Memory B cell (primary cell): ENCODE measurements around the gene SGMS1.
A peak's percentile ranks its signal among the peaks of the same experiment; 100 is the strongest.

Source experiments
- ATAC-seq: fragments of 150-1000 bp; cut with Tn5 transposase; 2 replicates; pipeline ENCODE4 v1.10.0; 2021; ENCODE audit warnings: low read depth, mild to moderate bottlenecking, moderate library complexity
- DNase-seq, 2 donors: peaks; one replicate each; pipeline ENCODE4 v3.0.0; 2022; ENCODE audit warnings: low spot score in 2 of 2
- H3K27ac Mint-ChIP-seq: one replicate; pipeline ENCODE4 v1.8.0; 2022; ENCODE audit warnings: mild to moderate bottlenecking, moderate library complexity, mixed read lengths
- H3K27me3 Mint-ChIP-seq: one replicate; pipeline ENCODE4 v1.8.0; 2022; ENCODE audit warnings: mixed read lengths
- H3K36me3 Mint-ChIP-seq: one replicate; pipeline ENCODE4 v1.8.0; 2022; ENCODE audit warnings: mild to moderate bottlenecking, mixed read lengths
- H3K4me1 Mint-ChIP-seq: one replicate; pipeline ENCODE4 v1.8.0; 2022; ENCODE audit warnings: mixed read lengths
- H3K4me3 Mint-ChIP-seq: one replicate; pipeline ENCODE4 v1.8.0; 2022; ENCODE audit warnings: mild to moderate bottlenecking, moderate library complexity, mixed read lengths
- H3K9me3 Mint-ChIP-seq: one replicate; pipeline ENCODE4 v1.8.0; 2022; ENCODE audit warnings: mixed read lengths

The SGMS1 gene

DNA sequence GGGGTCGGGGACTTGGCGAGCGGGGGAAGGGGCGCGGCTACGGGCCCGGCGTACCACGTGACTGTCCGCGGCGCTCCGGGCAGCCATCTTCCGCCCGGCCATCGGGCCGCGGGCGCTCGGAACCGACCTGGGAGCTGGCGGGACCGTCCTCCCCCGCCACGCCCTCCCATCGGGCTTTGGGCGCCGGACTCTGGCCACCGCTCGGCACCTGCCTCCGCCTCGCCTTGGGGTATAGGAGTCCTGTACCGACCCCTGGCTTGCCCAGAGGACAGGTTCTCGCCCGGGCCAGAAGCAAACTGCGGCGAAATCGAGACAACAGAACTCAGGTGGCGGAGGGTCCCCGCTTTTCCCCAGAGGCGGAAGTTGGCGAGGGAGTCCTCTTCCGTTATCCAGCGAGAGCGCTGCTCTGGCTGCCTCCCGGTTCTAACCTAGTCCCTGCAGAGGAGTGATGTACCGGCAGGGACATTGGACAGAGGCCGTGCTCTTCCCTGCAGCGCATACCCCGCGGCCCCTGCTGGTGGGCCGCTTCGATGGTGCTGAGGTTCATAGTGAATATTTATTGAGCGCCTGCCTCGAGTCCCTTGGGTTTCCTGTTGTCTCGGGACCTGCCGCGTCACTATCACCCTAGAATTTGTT lies 1.2 kb upstream of the SGMS1 start:
- H3K27ac Mint-ChIP-seq, result peak overlapping the region; percentile 94
- DNase-seq (peak in 1 of 2 donors; percentile 74), ATAC-seq (peak; percentile 53)
- peaks cover 6% of the 10 kb centered on the region for H3K36me3 Mint-ChIP-seq
- H3K27me3 Mint-ChIP-seq, result no peaks in the 10 kb centered on the region
- peak overlapping the region; percentile 98 for H3K4me3 Mint-ChIP-seq
- H3K9me3 Mint-ChIP-seq, result no peaks in the 10 kb centered on the region
- peaks cover 15% of the 10 kb centered on the region for H3K4me1 Mint-ChIP-seq

DNA sequence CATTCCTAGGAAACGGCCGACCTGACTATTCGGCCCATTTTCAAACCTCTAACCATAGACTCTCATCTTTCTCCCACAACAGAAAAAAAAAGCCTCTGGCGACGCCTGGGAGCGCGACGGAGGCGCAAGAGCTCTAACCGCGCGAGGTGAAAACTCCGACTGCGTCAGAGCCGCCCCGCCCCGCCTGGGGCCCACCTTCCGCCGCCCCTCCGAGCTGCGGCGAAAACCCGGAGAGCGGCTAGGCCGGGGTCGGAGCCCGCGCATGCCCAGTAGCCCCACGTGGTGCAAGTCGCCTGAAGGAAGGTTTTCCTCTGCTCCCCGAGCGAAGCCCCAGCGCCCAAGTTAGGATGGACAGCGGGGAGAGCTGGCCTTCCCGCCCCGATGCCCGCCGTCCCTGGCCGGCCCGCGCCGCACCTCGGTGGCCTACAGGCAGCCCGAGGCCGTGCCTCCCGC lies 683 bp upstream of the SGMS1 start:
- Mint-ChIP-seq H3K9me3 (no peaks in the 10 kb centered on the region), H3K27ac (peak overlapping the region; percentile 94), H3K4me3 (peak overlapping the region; percentile 98), H3K36me3 (peaks cover 4% of the 10 kb centered on the region), H3K4me1 (peaks cover 19% of the 10 kb centered on the region), H3K27me3 (no peaks in the 10 kb centered on the region)
- DNase-seq (peak; percentile 97 to 98), ATAC-seq (peak; percentile 60)

DNA sequence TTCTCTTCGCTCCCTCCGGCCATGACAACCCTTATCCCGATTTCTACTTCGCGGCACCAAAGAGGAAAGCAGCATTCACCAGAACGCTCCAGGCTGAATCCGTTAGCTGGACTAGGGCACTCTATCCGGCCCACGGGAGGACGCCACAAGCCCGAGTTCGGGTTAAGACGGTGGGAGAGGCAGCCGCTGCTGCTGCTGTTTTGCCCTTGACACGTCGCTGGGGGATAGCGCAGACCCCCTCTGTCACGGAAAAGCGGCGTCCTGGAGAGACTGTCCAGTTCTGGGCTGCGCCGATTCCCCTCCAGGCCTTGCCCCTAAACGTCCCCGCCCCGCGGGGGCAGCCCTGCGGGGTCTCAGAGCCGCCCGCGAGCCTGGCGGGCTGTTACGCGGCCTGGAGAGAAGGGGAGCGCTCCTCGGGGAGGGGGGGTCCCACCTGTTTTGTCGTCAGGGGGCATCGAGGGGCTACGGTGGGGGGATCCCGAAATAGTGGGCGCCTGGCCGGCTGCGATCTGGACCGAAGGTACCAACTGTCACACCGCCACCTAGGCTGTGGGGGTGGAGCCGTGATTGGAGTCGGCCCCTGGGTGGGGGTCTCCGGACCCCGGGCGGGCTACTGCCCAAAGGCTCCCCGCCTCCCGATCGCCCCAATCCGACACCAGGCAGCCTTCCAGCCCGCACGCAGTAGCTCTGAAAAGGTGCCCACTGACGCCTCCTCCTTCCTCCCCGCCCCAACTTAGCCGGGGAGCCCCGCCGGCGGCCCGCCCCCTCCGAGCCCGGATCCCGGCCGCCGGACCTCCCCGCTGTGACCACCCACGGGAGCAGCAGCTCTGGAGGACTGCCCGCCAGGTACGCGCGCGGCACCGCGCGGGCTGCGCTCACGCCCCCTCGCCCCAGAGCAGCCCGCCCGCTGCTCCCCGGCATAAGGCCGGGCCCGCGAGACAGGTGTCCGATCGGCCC lies 772 bp downstream of the SGMS1 start:
- peaks cover 1% of the 10 kb centered on the region for H3K36me3 Mint-ChIP-seq
- H3K4me1 Mint-ChIP-seq, result peaks cover 33% of the 10 kb centered on the region
- DNase-seq (peak; percentile 14 to 59), ATAC-seq (peak; percentile 5)
- peak overlapping the region; percentile 98 for H3K4me3 Mint-ChIP-seq
- H3K27ac Mint-ChIP-seq, result peak overlapping the region; percentile 94
- no peaks in the 10 kb centered on the region for H3K9me3 Mint-ChIP-seq
- no peaks in the 10 kb centered on the region for H3K27me3 Mint-ChIP-seq

DNA sequence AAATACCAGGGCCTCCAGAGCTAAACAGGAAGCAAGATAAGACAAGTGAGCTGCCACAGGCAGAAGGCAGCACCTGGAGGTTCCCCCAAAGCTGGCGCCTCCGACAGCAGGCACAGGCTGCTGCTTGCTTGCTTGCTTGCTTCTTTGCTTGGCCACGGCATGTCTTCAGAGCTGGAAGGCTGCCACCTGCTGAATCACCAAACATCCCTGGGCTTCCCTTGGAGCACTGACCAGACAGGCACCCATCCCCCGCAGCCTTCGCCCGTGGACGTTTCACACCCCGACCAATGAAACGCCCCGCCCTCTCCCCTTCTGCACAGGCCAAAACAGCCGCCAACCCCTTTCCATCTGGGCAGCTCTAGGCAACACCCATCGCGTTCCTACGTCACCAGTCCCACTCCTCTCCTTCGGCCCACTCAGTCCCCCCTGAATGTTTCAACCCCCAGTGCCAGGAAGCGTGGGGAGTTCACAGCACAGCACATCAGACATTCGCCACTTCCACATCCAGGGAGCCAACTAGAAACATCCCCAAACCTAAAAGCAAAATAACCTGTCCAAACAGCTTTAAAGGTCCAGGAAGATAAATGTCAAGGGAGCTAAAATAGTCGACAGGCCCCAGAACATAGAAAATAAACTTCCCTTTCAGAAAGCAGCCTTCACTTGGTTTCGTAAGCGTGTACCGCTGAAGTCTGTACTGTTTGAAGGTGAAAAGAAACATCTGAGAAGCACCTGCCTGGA lies 1.6 kb downstream of the SGMS1 start:
- H3K27me3 Mint-ChIP-seq, result no peaks in the 10 kb centered on the region
- no peaks in the 10 kb centered on the region for H3K9me3 Mint-ChIP-seq
- H3K27ac Mint-ChIP-seq, result peak overlapping the region; percentile 94
- peak; percentile 52 to 55 for DNase-seq
- no peaks in the 10 kb centered on the region for H3K36me3 Mint-ChIP-seq
- peaks cover 34% of the 10 kb centered on the region for H3K4me1 Mint-ChIP-seq
- peak overlapping the region; percentile 98 for H3K4me3 Mint-ChIP-seq
- ATAC-seq, result peak; percentile 21

DNA sequence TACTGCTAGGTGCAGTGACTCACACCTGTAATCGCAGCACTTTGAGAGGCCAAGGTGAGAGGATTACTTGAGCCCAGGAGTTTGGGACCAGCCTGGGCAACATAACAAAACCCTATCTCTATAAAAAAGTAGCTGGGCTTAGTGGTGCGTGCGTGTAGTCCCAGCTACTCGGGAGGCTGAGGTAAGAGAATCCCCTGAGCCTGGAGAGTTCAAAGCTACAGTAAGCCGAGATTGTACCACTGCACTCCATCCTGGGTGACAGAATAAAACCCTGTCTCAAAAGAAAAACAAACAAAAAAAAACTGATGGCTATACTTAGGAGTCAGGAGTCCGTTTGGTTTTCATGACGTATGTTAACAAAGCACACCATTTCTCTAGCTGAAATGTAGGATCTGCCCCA lies 2.9 kb downstream of the SGMS1 start:
- Mint-ChIP-seq H3K4me1 (peaks cover 34% of the 10 kb centered on the region), H3K9me3 (no peaks in the 10 kb centered on the region), H3K36me3 (no peaks in the 10 kb centered on the region), H3K27ac (peak overlapping the region; percentile 56), H3K27me3 (no peaks in the 10 kb centered on the region), H3K4me3 (no peak overlapping the region)
- DNase-seq (no peak), ATAC-seq (no peak)

DNA sequence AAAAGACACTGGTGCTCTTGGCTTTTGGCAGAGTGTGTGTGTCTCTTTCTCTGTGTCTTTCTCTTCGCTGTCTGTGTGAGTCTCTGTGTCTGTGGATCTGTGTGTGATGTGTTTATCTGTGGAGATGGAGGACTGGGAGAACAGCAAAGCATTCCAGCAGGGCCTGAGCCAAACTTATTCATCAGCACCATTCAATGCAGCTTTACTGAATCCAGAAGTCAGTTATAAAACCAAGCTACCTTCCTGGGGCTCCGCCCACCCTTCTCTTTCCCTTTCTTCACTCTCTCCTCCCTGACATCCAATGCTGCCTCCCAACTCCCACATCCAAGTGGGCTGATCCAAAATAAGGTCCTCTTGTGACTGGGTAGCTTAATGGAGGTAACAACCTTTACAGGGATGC lies 3.9 kb downstream of the SGMS1 start:
- no peak overlapping the region for H3K4me3 Mint-ChIP-seq

DNA sequence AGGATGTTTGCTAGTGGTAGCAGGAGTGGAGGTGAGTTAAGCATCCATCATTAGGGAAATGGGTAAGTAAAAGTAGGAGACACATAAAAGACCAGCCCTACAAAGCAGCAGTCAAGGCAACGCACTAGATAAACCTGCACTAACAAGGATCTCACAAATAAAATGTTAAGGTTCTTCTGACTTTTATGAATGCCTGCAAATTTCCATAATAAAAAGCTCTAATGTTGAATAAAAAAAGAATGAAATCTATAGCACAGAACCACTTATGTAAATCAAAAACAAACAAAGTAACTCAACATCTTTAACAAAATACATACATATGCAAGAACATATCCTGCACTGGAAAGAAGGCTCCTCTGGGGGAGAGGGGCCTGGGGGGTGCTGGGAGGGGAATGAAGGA lies 4.6 kb downstream of the SGMS1 start:
- no peaks in the 10 kb centered on the region for H3K9me3 Mint-ChIP-seq
- H3K27me3 Mint-ChIP-seq, result no peaks in the 10 kb centered on the region
- ATAC-seq (no peak), DNase-seq (no peak)
- H3K36me3 Mint-ChIP-seq, result no peaks in the 10 kb centered on the region
- H3K4me3 Mint-ChIP-seq, result peak overlapping the region; percentile 27
- peaks cover 38% of the 10 kb centered on the region for H3K4me1 Mint-ChIP-seq
- peak overlapping the region; percentile 56 for H3K27ac Mint-ChIP-seq

More for the DNA sequence above, 3.9 kb downstream of the SGMS1 start:
- no peaks in the 10 kb centered on the region for H3K36me3 Mint-ChIP-seq
- DNase-seq, result no peak
- peaks cover 33% of the 10 kb centered on the region for H3K4me1 Mint-ChIP-seq
- peak overlapping the region; percentile 56 for H3K27ac Mint-ChIP-seq
- no peaks in the 10 kb centered on the region for H3K27me3 Mint-ChIP-seq
- no peaks in the 10 kb centered on the region for H3K9me3 Mint-ChIP-seq
- ATAC-seq, result no peak

DNA sequence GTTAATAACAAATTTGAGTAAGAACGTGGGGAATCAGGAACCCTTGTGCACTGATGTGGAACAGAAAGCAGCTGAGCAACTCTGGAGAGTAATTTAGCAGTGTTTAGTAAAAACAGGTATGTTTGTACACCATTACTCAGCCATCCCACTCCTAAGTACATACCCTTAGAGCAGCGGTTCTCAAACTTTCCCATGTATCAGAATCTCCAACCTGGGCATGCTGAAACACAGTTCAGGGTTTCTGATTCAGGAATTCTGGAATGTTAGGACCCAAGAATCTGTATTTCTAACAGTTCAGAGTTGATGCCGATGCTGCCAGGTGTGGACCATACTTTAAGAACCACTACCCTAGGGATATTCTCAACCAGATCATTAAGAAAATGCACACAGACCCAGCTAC lies 5.1 kb downstream of the SGMS1 start:
- no peak overlapping the region for H3K27ac Mint-ChIP-seq
- peak overlapping the region; percentile 27 for H3K4me3 Mint-ChIP-seq
- no peaks in the 10 kb centered on the region for H3K9me3 Mint-ChIP-seq
- no peaks in the 10 kb centered on the region for H3K36me3 Mint-ChIP-seq
- H3K27me3 Mint-ChIP-seq, result no peaks in the 10 kb centered on the region
- peaks cover 39% of the 10 kb centered on the region for H3K4me1 Mint-ChIP-seq
- DNase-seq, result no peak
- ATAC-seq, result no peak

DNA sequence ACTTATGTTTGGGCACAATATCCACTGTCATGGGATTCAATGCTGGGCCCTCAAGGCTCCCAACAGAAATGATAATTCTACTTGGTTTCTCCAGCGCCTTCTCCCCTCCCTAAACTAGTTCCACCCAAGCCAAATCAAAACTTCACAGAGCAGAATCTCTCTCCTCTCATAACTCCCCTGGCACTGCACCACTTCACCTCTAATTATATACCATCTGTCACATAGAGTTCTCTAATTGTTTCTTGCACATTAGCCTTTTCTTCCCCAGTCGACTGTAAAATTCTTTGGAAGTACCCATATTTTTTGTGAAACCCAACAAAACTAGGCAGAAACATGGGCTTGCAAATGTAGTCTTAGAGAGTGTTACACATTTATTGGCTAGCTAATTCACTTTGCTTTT lies 8.1 kb downstream of the SGMS1 start:
- ATAC-seq (no peak), DNase-seq (no peak)
- H3K9me3 Mint-ChIP-seq, result no peaks in the 10 kb centered on the region
- peaks cover 55% of the 10 kb centered on the region for H3K4me1 Mint-ChIP-seq
- H3K36me3 Mint-ChIP-seq, result no peaks in the 10 kb centered on the region
- H3K27ac Mint-ChIP-seq, result no peak overlapping the region
- no peak overlapping the region for H3K4me3 Mint-ChIP-seq
- H3K27me3 Mint-ChIP-seq, result no peaks in the 10 kb centered on the region

DNA sequence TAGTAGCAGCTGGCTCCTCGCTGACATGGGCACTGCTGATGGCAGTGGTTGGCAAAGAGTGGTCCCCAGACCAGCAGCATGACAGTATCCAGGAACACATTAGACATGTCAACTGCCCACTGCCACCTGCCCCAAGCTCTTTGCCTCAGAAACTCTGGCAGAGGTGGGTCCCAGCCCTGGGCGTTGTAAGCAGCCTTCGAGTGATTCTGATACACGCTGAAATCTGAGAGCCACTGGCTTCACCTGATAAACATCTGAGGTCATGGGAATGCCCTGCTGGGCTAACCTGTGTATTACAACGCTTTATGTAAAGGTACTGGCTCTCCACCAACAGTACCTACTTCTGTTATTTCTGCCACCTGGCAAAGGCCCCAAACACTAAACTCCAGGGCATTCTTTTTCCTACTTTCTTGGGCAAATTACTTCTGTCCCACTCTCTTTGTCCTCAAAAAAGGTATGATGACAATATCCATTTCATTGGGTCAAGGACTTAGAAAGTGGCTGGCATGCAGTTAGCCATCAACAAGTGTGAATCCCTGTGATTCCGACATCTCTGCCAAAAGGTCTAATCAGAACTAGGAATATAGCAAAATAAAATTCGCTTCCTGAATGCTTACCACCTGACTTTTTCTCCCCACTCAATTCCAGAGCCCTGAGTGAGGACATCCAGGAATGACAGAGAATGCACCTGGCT lies 9.2 kb downstream of the SGMS1 start:
- Mint-ChIP-seq H3K27ac (no peak overlapping the region), H3K4me3 (no peak overlapping the region), H3K4me1 (peaks cover 49% of the 10 kb centered on the region)

DNA sequence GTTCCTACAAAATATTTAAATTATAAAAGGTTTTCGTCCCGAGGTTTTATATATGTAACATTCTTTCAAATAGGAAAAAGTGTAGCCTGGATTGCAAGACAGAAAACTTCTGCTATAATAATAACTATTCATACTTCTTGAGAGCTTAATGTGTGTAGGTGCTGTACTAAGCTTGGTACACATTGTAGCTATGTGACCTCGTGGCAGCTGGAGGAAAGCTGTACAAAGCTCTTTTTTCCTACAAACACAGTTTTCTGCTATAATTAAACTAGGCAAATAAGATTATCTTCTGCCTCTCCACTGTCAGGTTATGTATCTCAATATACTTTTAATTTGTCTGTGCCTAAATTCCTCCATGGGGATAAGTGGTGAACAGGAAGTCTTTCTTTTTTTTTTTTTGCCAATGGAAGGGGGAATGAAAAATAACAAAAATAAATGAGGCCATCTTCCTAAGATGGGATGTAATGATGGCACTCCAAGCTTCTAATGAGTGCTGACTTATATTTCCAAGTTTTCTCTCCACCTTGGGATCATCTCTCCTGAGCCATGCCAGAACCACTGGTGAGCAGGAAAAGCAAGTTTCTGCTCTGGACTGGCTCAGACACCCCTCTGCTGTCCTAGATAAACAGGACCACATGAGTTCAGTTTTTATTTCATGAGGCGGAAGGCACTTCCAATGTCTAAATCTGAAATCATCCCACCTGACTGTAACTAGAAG lies 9.9 kb downstream of the SGMS1 start:
- H3K27me3 Mint-ChIP-seq, result no peaks in the 10 kb centered on the region
- H3K27ac Mint-ChIP-seq, result no peak overlapping the region
- ATAC-seq (no peak), DNase-seq (no peak)
- no peak overlapping the region for H3K4me3 Mint-ChIP-seq
- no peaks in the 10 kb centered on the region for H3K9me3 Mint-ChIP-seq
- no peaks in the 10 kb centered on the region for H3K36me3 Mint-ChIP-seq
- peaks cover 43% of the 10 kb centered on the region for H3K4me1 Mint-ChIP-seq

More for the DNA sequence above, 9.2 kb downstream of the SGMS1 start:
- H3K36me3 Mint-ChIP-seq, result no peaks in the 10 kb centered on the region
- H3K27me3 Mint-ChIP-seq, result no peaks in the 10 kb centered on the region
- DNase-seq, result peak; percentile 16 to 18
- peak; percentile 88 for ATAC-seq
- H3K9me3 Mint-ChIP-seq, result no peaks in the 10 kb centered on the region

DNA sequence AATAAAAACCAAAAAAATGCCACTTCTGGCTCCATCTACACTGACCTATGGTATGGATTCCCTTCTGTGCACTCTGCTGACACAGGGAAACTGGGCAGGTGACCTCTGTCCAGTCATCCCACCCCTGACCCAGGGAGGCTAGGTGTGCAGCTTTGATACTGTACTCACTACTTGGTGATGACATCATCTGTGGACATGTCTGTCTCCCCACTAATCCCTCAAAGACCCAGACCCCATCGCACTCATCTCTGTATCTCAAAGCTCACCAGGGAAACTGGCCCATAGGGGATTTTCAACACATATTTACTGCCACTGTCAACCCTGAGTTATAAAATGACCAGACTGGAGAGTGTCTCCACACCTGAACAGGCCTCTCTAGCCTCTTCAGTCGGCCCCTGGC lies 10.6 kb downstream of the SGMS1 start:
- peaks cover 39% of the 10 kb centered on the region for H3K4me1 Mint-ChIP-seq
- H3K36me3 Mint-ChIP-seq, result no peaks in the 10 kb centered on the region
- ATAC-seq (no peak), DNase-seq (no peak)
- H3K27me3 Mint-ChIP-seq, result no peaks in the 10 kb centered on the region
- H3K27ac Mint-ChIP-seq, result no peak overlapping the region
- no peaks in the 10 kb centered on the region for H3K9me3 Mint-ChIP-seq
- H3K4me3 Mint-ChIP-seq, result no peak overlapping the region

DNA sequence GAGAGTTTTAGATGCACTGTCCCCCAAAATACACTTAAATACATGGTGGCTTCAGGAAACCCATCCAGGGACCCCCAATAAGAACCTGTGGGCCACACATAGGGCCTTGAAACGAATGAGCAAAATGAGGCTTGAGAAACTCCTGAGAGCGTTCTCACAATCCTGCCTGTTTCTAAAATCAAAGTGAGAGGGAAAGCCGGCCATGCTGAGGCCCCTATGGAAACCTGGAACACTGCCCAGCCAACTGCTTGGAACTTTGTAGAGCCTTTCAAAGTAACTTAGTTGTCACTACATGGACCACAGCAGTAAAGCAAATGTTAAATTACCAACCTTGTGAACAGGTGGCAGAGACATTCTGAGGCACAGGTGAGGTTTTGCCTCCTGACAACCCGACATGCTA lies 13.4 kb downstream of the SGMS1 start:
- DNase-seq (no peak), ATAC-seq (no peak)
- H3K36me3 Mint-ChIP-seq, result peaks cover 10% of the 10 kb centered on the region
- H3K27ac Mint-ChIP-seq, result no peak overlapping the region
- no peaks in the 10 kb centered on the region for H3K9me3 Mint-ChIP-seq
- H3K4me1 Mint-ChIP-seq, result peaks cover 46% of the 10 kb centered on the region
- no peak overlapping the region for H3K4me3 Mint-ChIP-seq
- H3K27me3 Mint-ChIP-seq, result no peaks in the 10 kb centered on the region
